ENCODE results near the gene PPM1J.
"Not testable (repeated sequence)": the region's sequence is repeated elsewhere in the genome, so short reads cannot be mapped to it uniquely, and the experiment has no call there.

Gene PPM1J, protein sequence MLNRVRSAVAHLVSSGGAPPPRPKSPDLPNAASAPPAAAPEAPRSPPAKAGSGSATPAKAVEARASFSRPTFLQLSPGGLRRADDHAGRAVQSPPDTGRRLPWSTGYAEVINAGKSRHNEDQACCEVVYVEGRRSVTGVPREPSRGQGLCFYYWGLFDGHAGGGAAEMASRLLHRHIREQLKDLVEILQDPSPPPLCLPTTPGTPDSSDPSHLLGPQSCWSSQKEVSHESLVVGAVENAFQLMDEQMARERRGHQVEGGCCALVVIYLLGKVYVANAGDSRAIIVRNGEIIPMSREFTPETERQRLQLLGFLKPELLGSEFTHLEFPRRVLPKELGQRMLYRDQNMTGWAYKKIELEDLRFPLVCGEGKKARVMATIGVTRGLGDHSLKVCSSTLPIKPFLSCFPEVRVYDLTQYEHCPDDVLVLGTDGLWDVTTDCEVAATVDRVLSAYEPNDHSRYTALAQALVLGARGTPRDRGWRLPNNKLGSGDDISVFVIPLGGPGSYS

DNA sequence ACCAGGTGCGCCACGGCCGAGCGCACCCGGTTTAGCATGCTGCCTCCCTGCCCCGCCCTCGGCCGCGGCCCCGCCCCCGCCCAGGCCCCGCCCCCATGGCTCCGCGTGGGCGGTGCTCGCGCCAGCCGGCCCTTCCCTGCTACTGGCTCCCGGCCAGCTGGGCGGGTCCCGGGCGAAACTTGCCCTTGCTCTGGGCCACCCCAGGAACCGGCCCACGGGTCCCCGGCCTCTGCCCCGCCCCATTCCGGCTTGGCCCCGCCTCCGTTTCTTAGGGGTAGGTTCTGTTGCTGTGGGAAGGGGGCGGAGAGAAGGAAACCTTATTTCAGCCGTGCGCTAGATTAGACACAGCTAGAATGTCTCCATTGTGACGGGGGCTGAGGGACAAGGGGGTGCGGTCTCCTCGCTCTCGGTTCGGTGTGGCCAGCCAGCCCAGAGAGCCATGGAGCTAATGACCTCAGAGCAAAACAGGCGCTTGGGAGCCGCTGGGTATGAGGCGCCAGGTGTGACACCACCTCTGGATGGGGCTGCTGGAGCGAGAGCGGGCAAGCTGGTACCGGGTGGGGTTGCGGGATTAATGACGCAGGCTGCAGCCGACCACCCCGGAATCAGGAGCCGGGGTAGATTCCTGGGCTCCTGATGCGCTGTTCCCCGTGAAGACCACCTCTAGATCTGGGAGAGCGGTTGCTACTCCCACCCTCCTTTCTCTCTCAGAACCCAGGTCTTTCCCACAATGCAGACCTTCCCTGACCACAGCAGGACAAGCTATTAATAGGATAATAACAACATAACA lies at the start of gene PPM1J:
TSS of gene PPM1J (minus strand) at position 69 of the 790 bp plus-strand sequence. CDS start at position 38, 31 bp downstream.
- peak; percentile 90 for DNase-seq

DNA sequence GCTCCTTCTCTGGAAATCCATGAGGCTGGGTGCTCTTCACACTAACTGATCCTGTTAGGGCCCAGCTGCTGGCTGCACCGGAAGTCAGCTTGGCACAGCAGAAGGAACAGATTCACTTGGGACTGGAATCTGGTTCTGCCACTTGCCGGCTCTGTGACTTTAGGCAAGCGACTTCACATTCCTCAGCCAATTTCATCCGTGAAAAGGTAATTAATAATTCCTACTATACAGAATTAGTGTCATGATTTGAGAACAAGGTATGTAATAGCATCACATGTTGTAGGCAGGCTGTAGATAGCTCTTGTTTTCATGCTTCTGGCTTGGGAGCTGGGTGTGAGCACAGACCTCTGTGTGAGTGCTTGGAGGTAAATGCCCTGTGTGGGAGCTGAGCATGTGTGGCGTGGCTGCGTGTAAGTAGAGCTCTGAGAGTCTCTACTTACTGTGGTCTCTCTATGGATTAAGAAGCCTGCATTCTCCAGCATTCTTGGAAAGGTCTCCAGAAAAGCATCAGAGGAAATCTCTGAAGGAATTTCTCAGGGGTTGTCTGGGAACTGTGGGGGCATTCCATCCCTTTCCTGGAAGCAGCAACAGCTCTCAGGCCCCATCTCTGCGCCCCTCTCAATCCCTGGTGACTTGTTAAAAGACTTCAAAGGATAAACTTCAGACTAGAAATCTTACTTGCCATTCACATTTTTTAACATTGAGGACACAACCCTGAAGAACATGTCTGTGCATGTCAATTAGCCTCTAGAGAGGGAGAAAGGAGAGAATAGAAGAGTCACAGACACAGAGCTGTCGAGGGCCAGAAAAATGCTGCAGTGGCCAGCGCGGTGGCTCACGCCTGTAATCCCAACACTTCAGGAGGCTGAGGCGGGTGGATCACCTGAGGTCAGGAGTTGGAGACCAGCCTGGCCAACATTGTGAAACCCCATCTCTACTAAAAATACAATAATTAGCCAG lies 47.7 kb upstream of the PPM1J start:
- DNase-seq: peak; percentile 33

GRCh38 chr1:112761714-112762480 lies 46.8 kb upstream of the PPM1J start:
- no peak for DNase-seq

GRCh38 chr1:112759228-112759627 lies 44.1 kb upstream of the PPM1J start:
- no peak for DNase-seq

GRCh38 chr1:112754116-112754628 lies 39.0 kb upstream of the PPM1J start:
- DNase-seq: no peak

DNA sequence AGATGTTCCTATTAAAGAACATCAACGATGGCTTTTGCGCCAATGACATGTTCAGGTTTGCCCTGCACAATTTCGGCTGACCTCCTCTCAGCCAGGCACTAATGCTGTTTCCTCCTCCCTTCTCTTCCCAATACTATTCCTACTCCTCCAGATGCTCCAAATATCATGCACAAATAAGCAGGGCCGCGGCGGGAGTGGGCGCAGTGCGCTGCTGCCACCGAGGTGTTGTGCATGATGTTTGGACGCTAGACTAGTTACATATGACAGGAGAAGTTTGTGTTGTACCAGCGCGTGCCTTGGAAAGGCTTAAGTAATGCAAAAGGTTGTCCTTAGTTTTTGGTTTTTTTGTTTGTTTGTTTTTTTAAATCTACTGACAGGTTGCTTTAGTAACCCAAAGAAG lies 33.3 kb upstream of the PPM1J start:
- no peak for DNase-seq

- peak; percentile 46 for DNase-seq
Measured at GRCh38 chr1:112744009-112744578, 29.0 kb upstream of the PPM1J start.

DNA sequence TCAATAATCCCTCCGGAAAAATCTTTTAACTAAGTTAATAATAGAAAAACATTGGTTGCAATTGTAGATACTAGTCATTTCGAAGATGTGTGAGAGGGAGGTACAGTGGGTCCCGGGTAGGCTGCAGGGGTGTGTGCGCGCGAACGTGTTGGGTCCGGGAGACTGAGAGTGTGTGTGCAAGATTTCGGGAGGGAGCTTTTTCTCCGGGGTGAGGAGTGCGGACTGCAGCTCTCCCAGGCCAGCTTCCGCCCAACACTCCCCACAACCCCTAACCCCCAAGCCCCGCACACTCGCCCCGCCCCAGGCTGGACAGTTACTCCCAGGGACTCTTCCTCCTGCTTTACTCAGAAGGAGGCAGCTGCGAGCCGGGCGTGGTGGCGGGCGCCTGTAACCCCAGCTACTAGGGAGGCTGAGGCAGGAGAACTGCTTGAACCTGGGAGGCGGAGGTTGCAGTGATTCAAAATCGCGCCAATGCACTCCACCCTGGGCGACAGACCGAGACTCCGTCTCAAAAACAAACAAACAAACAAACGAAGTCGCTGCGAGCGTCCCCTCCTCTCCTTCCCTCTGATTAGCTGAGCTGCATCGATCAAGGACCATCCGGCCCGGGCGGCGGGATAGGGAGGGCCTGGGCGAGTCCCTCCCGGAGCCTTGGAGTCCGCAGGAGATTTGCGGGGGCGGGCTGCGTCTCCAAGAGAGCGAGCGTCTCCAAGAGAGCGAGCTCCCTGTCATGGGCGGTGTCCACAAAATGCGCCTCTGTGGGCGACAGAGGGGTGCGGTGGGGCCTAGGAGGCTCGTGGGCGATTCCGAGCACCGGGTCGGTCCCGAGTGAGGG lies 28.3 kb upstream of the PPM1J start:
- DNase-seq: no peak

DNA sequence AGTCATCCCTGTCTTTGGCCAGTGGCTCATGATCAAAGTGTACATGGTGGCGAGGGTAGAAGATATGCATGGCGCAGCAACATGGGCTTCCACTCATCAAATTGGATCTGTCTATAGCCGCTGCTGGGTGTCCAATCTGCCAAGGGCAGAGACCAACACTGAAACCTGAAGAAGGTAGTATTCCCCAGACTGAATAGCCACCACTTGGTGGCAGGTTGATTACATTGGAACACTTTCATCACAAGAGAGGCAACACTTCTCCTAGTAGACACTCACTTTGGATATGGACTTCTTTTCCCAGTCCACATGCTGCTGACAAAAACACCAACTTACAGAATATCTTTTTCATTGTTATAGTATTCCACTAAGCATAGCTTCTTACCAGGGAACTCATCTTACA lies 22.4 kb upstream of the PPM1J start:
- no peak for DNase-seq

DNA sequence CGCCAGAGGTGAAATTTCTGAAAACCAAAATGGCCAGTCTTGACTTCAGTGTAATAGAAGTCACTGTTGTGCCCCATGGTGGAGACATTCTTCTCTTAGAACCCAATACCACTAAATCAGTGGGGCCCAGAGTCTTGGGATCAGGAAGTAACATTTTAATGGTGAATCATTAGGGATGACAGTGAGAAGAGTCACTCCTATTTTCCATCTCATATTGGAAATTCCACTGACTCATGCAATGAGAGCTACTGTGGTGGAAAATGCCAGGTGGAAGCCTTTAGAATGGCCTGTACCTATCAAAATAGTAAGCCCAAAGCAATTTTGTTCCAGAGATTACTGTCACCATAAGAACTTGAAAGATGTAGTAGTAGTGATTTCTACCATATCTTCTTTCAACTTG lies 20.6 kb upstream of the PPM1J start:
- DNase-seq: peak; percentile 86

DNA sequence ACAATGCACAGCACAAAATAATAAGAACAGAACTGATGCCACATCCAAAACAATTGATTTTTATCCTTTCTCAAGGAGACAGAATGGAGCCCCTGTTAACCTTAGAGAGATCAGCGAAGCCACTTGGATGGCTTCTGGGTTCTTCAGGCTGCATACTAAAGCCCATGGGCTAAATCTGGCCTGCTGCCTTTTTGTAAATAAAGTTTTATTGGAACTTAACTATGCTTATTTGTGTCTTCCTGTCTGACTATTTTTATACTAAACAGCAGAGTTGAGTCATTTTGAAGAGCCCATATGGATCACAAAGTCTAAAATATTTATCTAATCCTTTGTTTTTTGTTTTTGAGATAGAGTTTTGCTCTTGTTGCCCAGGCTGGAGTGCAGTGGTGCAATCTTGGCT lies 16.3 kb upstream of the PPM1J start:
- DNase-seq: no peak

DNA sequence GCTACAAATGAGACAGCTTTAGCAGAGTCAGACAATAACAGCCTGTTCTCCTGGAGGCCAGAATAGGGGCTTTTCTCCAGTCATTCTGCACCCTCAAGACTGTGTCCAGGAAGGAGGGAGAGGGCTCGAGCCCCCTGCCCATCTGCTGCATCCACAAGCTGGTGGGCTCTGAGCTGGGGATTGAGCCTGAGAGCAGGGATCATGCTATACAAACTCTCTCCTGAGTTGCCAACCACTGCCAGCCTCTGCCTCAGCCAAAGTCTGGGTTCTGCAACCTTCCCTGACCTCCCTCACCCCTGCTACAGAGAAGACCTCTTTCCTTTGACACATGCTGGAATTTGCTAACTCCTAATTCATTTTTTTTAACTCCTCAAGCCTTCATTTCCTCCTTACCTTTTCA lies 14.8 kb upstream of the PPM1J start:
- DNase-seq: no peak

- not testable (repeated sequence) for DNase-seq
Measured at GRCh38 chr1:112729011-112729410, 13.9 kb upstream of the PPM1J start.

DNA sequence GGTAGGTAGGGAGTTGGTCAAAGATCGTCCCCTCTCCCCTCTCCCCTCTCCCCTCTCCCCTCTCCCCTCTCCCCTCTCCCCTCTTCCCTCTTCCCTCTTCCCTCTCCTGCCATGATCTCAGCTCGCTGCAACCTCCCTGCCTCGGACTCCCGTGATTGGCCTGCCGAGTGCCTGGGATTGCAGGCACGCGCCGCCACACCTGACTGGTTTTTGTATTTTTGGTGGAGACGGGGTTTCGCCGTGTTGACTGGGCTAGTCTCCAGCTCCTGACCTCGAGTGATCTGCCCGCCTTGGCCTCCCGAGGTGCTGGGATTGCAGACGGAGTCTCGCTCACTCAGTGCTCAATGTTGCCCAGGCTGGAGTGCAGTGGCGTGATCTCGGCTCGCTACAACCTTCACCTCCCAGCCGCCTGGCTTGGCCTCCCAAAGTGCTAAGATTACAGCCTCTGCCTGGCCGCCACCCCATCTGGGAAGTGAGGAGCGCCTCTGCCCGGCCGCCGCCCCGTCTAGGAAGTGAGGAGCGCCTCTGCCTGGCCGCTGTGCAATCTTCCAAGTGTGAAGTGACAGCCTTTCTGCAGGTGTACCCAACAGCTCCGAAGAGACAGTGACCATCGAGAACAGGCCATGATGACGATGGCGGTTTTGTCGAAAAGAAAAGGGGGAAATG lies 13.3 kb upstream of the PPM1J start:
- DNase-seq: not testable (repeated sequence)

DNA sequence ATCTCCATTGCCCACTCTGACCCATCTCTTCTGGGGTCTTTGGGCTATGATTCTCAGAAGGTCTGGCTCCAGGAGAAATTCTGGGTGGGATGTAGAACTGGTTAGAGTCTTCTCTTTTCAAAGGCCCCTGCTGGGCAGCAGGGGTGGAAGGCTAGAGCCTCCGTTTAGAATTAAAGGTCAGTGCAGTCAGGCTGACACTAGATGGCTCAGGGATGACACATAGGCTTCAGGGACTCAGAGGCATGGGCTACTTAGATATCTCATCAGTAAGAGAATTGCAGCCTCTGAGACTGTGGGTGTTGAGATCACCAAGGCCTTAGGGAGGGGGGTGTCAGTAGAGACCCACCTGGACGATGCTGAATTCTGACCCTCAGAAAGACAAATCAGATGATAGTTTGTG lies 12.6 kb upstream of the PPM1J start:
- DNase-seq: no peak

DNA sequence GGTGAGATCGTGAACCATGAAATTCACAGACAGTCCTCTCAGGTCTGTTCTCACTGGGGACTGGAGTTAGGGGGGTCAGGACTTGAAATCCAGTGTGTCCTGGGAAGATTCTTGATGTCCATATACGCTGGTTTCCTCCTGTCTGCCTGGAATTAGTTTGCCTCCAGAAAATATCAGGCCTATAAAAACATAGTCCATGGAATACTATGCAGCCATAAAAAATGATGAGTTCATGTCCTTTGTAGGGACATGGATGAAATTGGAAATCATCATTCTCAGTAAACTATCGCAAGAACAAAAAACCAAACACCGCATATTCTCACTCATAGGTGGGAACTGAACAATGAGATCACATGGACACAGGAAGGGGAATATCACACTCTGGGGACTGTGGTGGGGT lies 9.1 kb upstream of the PPM1J start:
- DNase-seq: not testable (repeated sequence)

DNA sequence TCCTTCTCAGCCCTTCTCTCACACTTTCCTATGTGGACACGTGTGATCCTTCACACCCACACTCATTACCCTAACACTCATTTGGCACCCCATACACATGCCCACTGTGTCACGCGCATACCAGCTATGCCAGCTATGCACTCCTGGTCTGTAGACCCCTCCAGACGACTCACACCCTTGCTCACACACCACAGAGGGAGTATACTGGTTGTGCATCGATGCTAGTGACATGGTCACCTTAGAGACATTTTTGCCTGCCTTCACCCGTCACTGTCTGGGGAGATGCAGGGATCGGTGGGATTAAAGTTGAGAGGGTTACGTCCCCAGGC lies 8.3 kb upstream of the PPM1J start:
- DNase-seq: no peak

GRCh38 chr1:112722601-112723510 lies 7.7 kb upstream of the PPM1J start:
- DNase-seq: peak; percentile 60
